Lower leg skin (tissue), 4 donors: Measurements from ENCODE around the gene CASK. TPM values are rescaled to one million over a fixed set of nuclear protein-coding genes. Genes with fewer than 3 reads are reported as not detected.

Source experiments
- DNase-seq, 2 donors: peaks; one replicate each; pipeline ENCODE4 v3.0.0-alpha.2; 2019; ENCODE audit warnings: low spot score in 2 of 2
- H3K4me3 ChIP-seq: fragments of 200-600 bp; sonication (generic); 2 replicates; pipeline ENCODE4 v1.5.1; 2017; ENCODE audit warnings: mild to moderate bottlenecking, low read depth; ENCODE audit not compliant: poor library complexity, severe bottlenecking
- POLR2A ChIP-seq, 2 donors: fragments of 450-650 bp; IDR thresholded peaks; one replicate each; pipeline ENCODE4 v1.6.1; 2016 to 2017; ENCODE audit warnings: antibody characterized with exemption in 2 of 2, mild to moderate bottlenecking in 1 of 2, moderate library complexity in 1 of 2
- WGBS, 2 donors: methylation state at CpG; one replicate each; pipeline ENCODE4 v1.1.5; 2018; 5-methylcytosine and 5-hydroxymethylcytosine counted together
- intact Hi-C: fragments of 100-400 bp; cut with DNase I; formaldehyde crosslinking; loops from one replicate; pipeline ENCODE4 v1.15.0; 2023; ENCODE audit warnings: low total_unique reads
- total RNA-seq, 4 donors: library from RNA; depleted of rRNA; stranded (reverse); fragments of >200 nt; gene quantifications; one replicate each; pipeline ENCODE4 v1.1.0, GENCODE V29; 2016
- TF ChIP-seq, protein P1 (sequence below), 3 donors: fragments of 450-650 bp; IDR thresholded peaks; one replicate each; pipeline ENCODE4 v1.5.1; 2016; ENCODE audit warnings: antibody characterized with exemption in 3 of 3, mild to moderate bottlenecking in 3 of 3, moderate library complexity in 2 of 3

Gene CASK
- total RNA-seq, 4 donors from 2014 or later = 22.7 to 43.2 (median 26.8) TPM

DNA sequence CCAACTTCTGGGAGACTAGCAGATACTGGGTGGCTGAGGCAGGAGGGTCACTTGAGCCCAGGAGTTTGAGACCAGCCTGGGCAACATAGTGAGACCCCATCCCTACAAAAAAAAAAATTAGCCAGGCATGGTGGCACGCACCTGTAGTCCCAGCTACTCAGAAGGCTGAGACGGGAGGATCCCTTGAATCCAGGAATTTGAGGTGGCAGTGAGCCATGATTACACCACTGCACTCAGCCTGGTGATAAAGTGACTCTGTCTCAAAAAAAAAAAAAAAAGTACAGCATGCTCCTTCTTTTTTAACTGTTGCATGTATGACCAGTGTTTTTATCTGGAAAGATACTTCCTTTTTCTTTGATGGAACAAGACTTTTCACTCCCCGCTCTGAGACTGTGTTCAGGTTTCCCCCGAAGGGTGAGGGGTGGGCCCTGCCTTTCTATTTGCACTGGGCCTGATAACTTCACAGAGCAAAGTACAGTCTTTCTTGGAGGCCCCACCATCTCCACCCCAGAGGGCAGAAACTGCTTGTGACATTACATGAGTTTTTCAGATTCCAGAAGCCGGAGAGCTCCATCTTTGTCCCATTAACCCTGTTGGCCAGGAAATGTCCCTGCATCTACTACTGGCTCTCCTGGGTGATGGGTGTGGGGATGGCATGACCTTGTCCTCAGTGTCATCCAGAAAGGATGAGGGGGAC is 441.1 kb downstream of the CASK start:
- DNase-seq = no peak
- TF ChIP-seq, protein P1, sequence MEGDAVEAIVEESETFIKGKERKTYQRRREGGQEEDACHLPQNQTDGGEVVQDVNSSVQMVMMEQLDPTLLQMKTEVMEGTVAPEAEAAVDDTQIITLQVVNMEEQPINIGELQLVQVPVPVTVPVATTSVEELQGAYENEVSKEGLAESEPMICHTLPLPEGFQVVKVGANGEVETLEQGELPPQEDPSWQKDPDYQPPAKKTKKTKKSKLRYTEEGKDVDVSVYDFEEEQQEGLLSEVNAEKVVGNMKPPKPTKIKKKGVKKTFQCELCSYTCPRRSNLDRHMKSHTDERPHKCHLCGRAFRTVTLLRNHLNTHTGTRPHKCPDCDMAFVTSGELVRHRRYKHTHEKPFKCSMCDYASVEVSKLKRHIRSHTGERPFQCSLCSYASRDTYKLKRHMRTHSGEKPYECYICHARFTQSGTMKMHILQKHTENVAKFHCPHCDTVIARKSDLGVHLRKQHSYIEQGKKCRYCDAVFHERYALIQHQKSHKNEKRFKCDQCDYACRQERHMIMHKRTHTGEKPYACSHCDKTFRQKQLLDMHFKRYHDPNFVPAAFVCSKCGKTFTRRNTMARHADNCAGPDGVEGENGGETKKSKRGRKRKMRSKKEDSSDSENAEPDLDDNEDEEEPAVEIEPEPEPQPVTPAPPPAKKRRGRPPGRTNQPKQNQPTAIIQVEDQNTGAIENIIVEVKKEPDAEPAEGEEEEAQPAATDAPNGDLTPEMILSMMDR (IDR thresholded peaks at IDR 0.05) = no peak
- no peak for TF ChIP-seq POLR2A (IDR thresholded peaks at IDR 0.05)

DNA sequence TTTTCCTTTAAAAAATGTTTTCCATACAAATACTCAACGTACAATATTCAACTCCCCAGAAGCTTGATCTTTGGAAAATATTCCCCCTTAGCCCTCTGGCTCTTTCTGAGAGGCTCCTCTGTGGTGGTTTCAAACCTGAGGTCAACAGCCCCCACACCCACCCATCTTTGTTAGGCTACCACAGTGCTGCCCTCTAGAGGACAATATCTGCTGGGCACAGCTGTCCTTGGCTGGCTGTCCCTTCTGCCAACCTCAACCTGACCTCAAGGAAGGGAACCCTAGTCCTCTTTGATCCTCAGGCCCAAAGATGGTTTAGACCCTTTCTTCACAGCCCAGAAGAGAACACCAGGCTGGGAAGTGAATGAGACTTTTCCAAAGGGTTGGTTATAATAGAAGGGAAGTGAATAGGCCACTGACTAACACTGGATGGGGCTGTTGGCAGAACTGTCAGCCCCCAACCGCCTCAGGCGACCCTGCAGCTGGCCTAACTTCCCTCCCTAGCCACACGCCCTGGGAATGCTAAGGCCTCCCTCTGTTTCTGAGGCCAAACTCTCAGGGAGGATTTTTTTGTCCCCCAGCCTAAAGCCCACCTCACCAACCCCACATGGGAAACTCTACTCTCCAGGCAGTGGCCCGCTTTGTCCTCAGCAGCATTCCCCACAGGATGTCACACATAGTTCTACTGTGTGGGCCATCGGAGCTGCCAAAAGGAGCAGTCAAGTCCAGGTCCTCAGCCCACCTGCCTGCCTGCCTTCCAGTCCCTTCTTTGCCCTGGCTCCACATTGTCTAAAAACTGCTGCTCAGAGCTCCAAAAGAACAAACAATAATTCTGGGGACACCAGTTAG is 441.9 kb downstream of the CASK start:
- no peak for DNase-seq
- H3K4me3 ChIP-seq = no peak overlapping the region
- TF ChIP-seq, protein P1 (IDR thresholded peaks at IDR 0.05) = no peak
- no peak for TF ChIP-seq POLR2A (IDR thresholded peaks at IDR 0.05)
- intact Hi-C loops = no loop called here
- 75 to 85% methylated on average over 5 to 6 of the region's 6 CpGs for WGBS, 2 donors

More for the DNA sequence above, 441.1 kb downstream of the CASK start:
- intact Hi-C loops = no loop called here
- H3K4me3 ChIP-seq = no peak overlapping the region
- 74 to 84% methylated on average over 5 of the region's 5 CpGs for WGBS, 2 donors

DNA sequence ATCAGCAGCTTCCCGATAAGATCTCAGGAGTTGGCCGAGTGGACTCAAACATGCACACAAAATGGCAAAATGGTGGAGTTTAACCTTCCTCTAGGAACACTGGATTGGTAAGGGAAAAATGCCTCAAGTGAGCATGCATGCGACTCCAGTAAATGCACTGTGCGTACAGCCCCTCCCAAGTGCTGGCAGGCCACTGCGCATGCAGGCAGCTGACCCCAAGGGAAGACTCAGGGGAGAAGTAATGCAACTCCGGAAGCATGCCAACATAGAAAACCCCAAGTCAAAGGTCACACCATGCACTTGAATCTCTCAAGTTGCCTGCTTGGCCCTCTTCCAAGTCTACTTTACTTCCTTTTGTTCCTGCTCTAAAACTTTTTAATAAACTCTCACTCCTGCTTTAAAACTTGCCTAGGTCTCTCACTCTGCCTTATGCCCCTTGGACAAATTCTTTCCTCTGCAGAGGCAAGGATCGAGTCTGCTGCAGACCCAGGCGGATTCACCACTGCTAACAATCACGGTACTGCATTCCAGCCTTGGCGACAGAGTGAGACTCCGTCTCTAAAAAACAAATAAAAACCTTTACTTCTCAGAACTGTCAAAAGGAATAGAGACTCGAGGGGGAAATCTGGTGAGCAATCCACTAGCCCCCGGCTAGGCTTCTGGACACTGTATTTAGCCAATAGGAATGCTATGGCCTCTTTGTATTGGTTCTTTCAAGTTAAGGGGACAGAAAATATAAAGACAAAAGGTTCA is 442.7 kb downstream of the CASK start:
- WGBS, 2 donors = 87 to 93% methylated on average over 13 of the region's 13 CpGs
- no peak overlapping the region for H3K4me3 ChIP-seq
- TF ChIP-seq POLR2A (IDR thresholded peaks at IDR 0.05) = no peak
- TF ChIP-seq, protein P1 (IDR thresholded peaks at IDR 0.05) = no peak
- intact Hi-C loops = no loop called here
- no peak for DNase-seq

DNA sequence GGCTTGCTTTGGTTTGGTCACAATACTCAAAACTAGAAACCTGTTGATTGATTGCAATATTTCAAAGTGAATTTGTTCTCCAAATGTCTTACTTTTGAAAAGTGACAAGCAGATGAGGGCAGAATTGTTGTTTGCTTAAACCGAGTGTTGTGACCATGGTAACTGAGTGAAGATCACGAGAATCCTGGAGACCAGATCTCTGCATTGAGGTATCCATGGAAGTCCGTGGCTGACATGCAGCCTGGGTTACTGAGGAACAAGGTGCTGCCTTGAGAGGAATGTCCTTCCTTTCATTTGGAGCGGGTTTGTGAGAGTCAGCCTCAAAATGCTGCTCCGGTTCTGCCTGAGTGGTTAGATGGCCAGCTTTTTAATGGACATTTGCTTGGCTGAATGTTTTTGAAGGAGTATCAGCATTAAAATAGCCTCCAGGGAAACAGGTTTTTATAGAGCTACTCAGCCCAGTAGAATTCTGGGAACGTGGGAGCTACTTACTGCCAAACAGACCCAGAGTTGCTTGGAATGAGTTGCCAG is 444.9 kb downstream of the CASK start:
- intact Hi-C loops = no loop called here
- no peak overlapping the region for H3K4me3 ChIP-seq
- TF ChIP-seq, protein P1 (IDR thresholded peaks at IDR 0.05) = no peak
- no peak for TF ChIP-seq POLR2A (IDR thresholded peaks at IDR 0.05)
- 45 to 49% methylated on average over 6 of the region's 6 CpGs for WGBS, 2 donors
- DNase-seq = no peak

DNA sequence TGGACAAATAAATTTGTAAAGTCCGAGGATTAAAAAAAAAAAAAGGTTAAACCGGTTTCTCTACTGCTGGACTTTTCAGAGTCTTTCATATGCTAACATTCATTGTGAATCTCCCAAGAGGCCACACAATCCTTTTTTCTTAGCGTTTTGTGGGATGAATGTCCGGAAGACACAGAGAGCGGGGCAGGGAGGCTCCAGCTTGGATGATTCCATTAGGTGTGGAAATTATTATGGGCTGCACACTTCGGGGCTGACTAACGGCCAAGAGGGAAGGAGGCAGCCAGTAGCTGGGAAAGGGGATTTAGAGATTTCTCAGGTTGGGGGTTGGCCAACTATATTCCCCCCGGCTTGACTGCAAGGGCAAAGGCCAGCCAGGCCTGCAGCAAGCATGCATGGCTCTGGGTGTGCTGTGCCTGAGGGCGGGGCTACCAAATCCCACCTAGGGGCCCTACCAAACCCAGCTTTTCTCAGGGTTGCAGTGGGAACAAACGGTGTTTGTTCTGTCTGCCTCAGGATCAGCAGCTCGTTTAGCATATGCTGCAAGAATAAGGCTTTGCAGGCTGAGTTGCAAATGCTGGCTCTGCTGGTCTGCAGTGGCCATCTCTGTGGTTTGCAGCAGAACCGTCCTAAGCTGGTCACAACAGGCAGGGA is 447.6 kb downstream of the CASK start:
- 43 to 44% methylated on average over 11 to 12 of the region's 12 CpGs for WGBS, 2 donors
- TF ChIP-seq, protein P1 (IDR thresholded peaks at IDR 0.05) = no peak
- H3K4me3 ChIP-seq = no peak overlapping the region
- DNase-seq = peak in 1 of 2 donors; percentile 78
- intact Hi-C loops = no loop called here
